GM21723 (cell line): Measurements from ENCODE around the gene MVD.

Experiments
- ATAC-seq: cut with Tn5 transposase; IDR thresholded peaks from one replicate; pipeline ENCODE4 v1.9.1; 2021; ENCODE audit warnings: mild to moderate bottlenecking, moderate library complexity; ENCODE audit not compliant: unreplicated experiment

The MVD gene

DNA sequence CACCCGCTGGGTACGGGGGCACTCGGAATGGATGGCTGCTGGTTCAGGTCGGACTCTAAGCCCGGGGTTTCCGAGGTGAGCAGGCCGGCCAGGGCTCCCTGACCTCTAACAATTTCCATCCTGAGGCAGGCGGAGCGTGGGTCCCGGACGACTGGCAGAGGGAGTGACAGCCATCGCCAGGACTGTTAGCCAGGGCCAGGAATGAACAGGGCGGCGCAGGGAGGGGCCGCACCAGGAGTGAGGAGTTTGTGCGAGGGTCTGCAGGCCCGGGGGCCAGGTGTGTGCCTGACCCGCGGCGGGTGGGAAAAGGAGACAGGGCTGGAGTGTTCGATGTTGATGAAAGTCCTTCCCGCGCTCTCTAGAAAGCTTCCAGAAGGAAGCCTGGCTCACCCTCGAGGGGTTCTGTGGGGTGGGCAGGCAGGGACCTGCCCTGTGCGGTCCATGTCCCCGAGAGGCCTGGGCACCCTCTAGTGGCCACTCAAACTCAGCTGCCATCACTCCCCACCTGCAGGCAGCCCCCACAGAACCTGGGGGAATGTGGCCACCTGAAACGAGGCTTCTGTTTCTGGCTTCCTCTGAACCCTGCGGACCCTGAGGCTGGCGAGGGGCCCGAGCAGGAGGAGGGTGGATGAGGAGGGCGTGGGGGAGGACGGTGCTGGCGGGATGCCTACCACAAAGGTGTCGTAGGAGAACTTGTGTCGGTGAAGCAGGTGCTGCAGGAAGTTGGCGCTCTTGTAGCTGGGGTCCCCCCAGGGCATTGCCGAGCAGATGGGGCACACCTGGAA lies 35.1 kb upstream of the MVD start:
- no peak for ATAC-seq

DNA sequence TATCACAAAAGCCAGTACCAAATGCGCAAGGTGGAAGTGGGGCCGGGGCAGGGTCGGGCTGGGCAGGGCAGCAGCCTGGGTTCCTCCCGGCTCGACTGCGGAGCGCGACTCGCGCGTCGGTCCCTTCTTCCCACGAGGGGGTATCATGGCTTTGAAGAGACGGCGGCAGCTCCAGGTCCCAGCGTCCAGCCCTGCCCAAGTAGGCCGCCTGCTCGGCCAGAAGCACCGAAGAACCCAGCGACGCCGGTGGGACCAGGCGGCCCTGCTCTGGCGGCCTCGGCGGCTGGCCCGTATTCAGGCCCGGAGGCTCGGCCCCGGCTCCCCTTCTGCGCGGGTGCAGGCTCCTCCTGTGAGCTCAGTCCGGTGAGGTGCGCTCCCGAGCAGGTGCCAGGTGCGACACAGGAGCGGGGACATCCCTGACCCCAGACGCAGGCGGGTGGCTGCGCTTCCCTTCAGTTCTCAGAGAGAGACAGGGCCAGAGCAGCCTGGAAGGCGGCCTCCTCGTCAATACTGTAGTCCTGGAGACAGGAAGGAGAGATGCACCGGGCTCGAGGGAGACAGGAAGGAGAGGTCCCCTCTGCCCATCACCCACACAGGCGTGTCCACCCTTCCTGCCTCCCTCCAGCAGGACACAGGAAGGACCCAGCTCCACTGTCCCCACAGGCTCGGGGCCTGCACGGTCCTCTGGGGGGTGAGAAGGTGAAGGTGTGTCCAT lies 34.4 kb upstream of the MVD start:
- no peak for ATAC-seq

DNA sequence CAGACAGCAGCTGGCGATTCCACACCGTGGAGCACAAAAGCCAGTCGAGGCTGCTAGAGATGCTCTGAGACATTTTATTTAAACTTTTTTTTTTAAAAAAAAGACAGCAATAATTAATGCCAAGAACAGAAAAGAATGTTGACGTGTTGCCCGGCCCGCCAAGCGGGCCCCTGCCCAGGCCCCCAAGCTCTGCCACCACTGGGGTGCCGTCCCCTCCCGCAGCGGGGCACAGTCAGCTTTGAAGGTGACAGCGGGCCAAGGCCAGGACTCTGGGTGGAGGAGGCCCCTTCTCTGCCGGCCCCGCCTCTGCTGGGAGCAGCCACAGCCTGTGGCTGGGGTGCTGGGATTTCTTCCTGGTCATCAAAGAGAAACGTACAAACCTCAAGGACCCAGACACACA lies 33.5 kb upstream of the MVD start:
- ATAC-seq: no peak

DNA sequence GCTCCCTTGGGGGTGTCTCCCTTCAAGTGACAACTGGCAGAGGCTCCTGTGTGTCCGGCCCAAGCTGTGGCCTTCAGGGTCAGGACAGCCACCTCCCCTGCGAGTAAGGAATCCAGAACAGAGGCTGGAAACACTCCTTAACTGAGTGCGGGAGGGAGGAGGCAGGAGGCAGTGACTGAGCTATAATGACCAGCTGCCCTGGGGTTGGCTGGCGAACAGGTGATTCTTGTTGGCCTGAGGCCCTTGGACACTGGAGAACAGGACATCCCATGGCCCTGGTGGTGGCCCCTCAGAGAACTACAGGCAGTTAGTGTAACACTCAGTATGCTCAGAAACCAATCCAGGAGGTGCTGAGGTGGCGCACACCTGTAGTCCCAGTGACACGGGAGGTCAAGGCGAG lies 32.9 kb upstream of the MVD start:
- ATAC-seq: no peak

DNA sequence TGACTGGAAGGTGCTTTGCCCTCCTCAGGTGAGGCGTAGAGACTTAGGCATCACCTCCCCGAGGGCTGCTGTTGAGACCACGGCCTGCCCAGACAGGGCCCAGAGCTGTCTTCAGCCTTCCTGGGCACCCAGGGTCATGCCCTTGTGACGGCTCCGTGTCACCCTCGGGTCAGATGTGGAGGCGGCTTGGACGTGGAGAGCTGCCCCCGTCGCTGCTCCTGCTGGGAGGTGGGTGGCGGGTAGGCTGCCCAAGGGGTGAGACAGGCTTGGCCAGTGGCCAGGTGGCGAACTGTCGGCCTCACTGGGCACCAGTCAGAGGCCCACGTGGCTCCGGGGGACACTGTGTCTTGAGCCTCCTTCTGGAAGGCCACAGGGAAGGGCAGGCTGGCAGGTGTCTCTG lies 32.3 kb upstream of the MVD start:
- no peak for ATAC-seq

DNA sequence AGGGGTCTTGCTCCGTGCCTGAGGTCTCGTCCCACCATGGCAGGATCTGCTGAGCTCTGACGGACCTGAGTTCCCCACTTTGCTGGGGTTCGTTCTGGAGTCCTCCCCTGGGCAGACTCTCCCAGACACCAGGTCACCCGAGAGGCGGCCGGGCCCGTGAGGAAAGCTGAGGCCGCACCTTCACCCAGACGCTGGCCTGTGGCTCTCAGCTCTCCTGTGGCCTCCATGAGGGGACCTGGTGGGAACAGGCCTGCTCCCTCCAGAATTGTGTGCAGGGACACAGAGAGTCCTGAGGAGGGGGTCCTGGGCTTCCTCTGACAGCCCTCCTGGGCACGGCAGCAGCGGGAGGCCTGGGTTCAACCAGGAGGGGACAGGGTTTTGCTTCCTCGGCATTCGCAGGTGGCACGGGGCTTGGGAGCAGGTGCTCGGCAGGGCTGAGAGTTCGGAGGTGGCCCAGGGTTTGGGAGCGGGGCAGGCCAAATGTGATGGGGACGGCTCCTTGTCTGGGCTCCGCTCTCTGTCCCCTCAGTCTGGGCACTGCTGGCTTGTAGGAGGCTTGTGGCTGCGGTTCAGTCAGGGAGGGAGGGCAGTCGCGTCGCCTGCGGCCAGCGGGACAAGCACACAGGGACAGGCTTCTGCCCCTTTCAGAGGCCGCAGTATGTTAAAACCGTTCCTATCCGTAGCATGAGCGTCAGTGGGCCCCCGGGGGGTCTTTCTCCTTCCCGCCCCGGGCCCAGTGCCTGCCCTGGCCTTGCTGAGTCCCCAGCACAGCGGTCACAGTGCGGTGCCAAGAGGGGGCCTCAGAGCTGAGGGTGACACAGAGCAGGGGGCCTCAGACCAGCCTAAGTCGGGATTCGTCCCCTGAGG lies 31.6 kb upstream of the MVD start:
- no peak for ATAC-seq

GRCh38 chr16:88693420-88694177 lies 30.7 kb upstream of the MVD start:
- ATAC-seq: no peak

DNA sequence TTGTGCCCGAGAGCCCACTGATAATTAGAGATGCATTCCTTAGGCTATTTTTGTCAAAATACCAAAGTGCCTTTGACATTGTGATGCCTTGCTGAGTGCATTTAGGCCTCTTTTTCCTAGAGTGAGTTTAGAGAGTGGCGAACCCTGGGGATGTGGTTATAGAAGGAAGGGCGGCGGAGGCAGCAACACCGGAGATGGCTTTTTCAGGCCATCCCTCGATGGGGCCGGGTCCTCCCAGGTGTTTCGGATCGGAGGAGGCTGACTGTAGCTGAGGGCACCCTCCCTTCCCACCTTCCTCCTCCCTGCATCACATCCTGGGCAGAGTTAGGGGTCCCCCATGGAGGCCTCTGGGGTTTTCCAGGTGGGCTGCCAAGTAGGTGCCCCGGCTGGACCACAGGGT lies 30.0 kb upstream of the MVD start:
- ATAC-seq: no peak

DNA sequence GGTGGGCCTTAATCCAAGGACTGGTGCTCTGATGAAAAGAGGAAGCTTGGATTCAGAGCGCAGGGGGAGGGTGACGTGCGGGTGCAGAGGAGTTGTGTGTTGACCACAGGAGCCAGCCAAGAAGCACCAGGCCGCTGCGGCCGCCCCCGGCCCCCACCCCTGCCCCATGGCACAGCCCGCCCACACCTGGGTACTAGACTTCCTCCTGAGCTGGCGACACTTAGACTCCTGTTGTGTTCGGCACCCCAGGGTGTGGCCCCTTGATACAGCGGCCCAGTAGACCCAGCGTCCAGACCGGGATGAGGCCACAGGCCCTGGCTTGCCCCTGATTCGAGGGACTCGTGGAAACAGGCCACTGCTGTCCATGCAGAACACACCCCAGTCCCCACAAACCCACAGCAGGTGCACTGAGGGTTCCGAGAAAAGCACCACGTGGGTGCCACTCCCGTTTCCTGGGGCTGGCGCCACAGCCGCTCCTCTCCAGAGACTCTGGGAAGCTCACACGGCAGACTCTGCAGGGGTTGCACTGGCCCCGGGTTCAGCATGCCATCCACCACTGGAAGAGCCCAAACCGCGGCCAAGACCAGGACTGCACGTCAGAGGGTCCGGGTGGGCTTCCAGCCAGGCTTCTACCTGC lies 29.2 kb upstream of the MVD start:
- ATAC-seq: no peak

- no peak for ATAC-seq
Observed at GRCh38 chr16:88691129-88691813, 28.4 kb upstream of the MVD start.

DNA sequence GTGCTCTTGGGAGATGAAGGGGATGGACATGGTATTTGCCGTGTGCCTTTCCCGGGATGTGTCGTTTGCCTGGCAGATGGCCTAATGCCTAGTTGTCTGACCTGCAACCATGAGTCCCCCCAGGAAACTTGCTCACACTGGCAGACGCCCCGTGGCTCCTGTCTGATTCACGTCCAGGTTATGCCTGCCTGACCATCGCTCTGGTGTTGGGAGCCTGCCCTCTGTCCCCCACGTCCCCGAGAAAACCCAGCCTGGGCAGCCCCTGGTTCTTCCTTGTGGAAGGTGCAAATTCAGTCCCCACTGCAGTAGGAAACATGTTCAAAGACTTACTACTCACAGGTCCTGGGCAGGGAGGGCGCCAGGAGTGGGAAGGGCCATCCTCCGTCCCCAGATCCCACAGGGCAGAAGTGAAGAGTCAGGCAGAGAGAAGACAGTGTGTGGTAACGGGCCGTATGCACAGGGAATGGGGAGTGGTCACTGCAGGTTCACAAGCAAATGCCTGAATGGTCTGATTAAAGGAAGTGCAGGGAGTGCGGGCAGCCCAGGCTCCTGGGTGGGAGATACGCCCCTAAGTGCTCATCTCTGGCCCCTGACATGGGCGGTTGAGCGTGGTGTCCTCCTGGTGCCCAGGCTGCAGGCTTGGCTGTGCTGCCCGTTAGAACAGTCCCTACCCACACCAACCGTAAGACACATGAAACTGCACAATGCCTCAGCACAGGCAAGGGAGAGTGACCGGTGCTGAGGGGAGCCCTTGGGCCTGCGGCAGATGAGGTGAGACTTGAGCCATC lies 27.6 kb upstream of the MVD start:
- ATAC-seq: no peak

DNA sequence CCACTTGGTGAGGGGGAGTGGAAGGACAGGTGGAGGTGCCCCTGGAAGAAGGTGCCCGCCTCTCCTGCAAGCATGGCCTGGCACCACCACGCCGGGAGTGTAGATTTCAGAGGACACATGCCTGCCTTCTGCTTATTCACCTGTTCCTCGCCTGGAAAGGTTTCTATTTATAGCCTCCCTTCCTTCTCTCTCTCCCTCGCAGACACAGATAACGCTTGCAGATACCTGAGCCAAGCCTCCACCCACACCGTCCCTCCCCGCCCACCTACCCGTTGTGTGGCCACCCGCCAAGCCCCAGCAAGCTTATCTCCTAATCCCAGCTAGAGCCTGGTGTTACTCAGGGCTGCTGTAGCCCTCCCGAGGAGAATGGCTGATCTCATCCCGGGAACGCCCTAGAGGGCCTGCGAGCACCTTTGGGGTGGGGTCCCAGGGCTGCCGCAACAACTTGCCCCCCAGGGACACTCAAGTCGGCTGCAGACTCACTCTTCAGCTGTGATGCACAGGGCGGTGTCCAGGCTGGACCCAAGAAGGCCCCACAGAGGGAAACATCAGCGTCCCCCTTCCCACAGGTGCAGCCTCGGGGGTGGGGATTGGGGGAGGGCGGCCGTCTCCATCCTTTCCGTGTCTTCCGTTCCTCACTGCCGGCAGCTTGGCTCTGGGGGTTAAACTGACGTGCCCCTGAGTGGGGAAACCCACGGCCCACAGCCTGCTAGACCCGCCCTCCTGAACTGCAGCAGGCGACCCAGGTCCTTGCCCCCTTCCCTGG lies 25.3 kb upstream of the MVD start:
- no peak for ATAC-seq

- no peak for ATAC-seq
Observed at GRCh38 chr16:88687676-88688012, 24.8 kb upstream of the MVD start.

DNA sequence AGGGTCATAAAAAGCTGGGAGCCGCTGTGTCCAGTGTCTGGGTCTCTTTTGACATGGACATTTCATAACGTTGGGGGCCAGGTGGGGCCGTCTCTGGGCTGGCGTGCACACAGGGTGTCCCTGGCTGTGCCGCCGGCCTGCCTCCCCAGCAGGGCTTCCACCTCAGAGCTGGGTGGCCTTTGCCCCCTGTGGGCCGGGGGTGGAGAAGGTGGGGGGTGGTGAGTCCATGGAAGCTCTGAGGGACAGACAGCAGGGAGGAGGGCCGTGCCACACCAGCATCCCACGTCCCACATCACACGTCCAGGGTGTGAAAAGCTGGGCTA lies 24.3 kb upstream of the MVD start:
- ATAC-seq: no peak

GRCh38 chr16:88686439-88687253 lies 23.8 kb upstream of the MVD start, which contains the start of gene SNAI3:
SNAI3 (minus strand) TSS chr16:88686507; CDS start chr16:88686406, 101 bp downstream.
- peak; percentile 69 for ATAC-seq

- ATAC-seq: peak; percentile 17
Observed at GRCh38 chr16:88686062-88686438, 23.2 kb upstream of the MVD start.

DNA sequence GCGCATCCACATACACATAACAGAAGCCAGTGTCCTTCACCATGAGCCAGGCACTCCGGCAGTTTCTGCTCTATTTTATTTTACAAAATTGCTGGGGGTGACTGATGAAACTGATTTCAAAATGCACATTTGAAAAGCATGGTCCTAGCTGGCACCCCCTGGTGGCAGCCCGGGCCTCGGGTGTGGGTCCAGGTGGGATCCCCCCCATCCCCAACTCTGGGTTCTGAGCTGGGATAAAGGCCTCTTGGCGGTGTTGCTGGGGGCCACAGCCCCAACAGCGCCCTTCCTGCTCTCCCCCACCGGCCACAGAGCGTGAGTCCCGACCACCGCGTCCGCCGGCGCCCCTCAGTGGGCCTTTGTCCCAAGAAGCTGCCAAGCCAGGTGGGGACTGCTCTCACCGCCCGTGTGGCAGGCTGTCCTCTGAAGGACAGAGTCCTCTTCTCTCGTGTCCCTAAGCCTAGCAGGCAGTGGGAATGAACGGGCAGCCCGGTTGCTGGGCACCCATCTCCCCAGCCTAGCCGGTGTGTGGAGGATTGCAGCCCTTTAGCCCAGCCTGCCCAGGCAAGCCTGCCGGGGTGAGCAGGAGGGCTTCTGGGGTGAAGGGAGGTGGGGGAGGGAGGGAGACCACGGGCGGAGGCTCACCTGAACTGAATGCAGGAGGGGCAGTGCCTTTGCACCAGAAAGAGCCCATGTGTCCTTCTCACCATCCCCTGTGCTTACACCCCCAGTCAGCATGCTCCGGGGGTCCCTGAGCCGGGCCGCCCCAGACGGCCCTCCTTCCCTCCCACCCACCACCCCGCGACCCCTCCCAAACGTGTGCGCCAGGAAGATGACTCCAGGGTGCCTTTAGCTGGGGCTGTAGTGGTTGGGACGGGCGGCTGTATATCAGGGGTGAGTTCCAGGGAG lies 22.5 kb upstream of the MVD start:
- ATAC-seq: no peak
